Osteocyte (in vitro differentiated cells): ENCODE measurements around the gene SUPT7L. TPM values are rescaled to one million over a fixed set of nuclear protein-coding genes. Genes with fewer than 3 reads are reported as not detected.

Experiments
- DNase-seq: peaks from one replicate; pipeline ENCODE4 v3.0.0; 2021; ENCODE audit warnings: mixed read lengths; ENCODE audit not compliant: unreplicated experiment; ENCODE audit errors: extremely low spot score
- H3K27ac Mint-ChIP-seq: one replicate; pipeline ENCODE4 v1.8.0; 2021; ENCODE audit warnings: mild to moderate bottlenecking, mixed read lengths; ENCODE audit not compliant: unreplicated experiment
- H3K27me3 Mint-ChIP-seq: one replicate; pipeline ENCODE4 v1.8.0; 2021; ENCODE audit warnings: mixed read lengths; ENCODE audit not compliant: unreplicated experiment
- H3K36me3 Mint-ChIP-seq: one replicate; pipeline ENCODE4 v1.8.0; 2021; ENCODE audit warnings: mixed read lengths; ENCODE audit not compliant: unreplicated experiment
- H3K4me1 Mint-ChIP-seq: one replicate; pipeline ENCODE4 v1.8.0; 2021; ENCODE audit warnings: mixed read lengths; ENCODE audit not compliant: unreplicated experiment
- H3K4me3 Mint-ChIP-seq: one replicate; pipeline ENCODE4 v1.8.0; 2021; ENCODE audit warnings: mild to moderate bottlenecking, moderate library complexity, mixed read lengths; ENCODE audit not compliant: unreplicated experiment
- H3K9me3 Mint-ChIP-seq: one replicate; pipeline ENCODE4 v1.8.0; 2021; ENCODE audit warnings: mixed read lengths; ENCODE audit not compliant: unreplicated experiment
- total RNA-seq: library from RNA; stranded (reverse); gene quantifications from 2 replicates; pipeline ENCODE4 v1.2.1, GENCODE V29; 2021
- TF ChIP-seq, protein P1 (sequence below): fragments of 200-600 bp; sonication (generic); IDR thresholded peaks from 2 replicates; pipeline ENCODE4 v1.5.0; 2021; ENCODE audit warnings: antibody characterized with exemption, mild to moderate bottlenecking, moderate library complexity

Gene SUPT7L
- total RNA-seq, 1 donor from 2014 or later, result 41.2 TPM

- no peak overlapping the region for H3K27ac Mint-ChIP-seq
- H3K27me3 Mint-ChIP-seq, result no peaks in the 10 kb centered on the region
- TF ChIP-seq, protein P1, sequence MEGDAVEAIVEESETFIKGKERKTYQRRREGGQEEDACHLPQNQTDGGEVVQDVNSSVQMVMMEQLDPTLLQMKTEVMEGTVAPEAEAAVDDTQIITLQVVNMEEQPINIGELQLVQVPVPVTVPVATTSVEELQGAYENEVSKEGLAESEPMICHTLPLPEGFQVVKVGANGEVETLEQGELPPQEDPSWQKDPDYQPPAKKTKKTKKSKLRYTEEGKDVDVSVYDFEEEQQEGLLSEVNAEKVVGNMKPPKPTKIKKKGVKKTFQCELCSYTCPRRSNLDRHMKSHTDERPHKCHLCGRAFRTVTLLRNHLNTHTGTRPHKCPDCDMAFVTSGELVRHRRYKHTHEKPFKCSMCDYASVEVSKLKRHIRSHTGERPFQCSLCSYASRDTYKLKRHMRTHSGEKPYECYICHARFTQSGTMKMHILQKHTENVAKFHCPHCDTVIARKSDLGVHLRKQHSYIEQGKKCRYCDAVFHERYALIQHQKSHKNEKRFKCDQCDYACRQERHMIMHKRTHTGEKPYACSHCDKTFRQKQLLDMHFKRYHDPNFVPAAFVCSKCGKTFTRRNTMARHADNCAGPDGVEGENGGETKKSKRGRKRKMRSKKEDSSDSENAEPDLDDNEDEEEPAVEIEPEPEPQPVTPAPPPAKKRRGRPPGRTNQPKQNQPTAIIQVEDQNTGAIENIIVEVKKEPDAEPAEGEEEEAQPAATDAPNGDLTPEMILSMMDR, result no peak
- H3K4me3 Mint-ChIP-seq, result no peak overlapping the region
- peaks cover 28% of the 10 kb centered on the region for H3K4me1 Mint-ChIP-seq
- H3K9me3 Mint-ChIP-seq, result no peaks in the 10 kb centered on the region
- DNase-seq, result no peak
- H3K36me3 Mint-ChIP-seq, result no peaks in the 10 kb centered on the region
Measured at GRCh38 chr2:27710640-27711430, 47.4 kb upstream of the SUPT7L start.

GRCh38 chr2:27709960-27710575 lies 46.7 kb upstream of the SUPT7L start:
- DNase-seq, result no peak
- H3K9me3 Mint-ChIP-seq, result no peaks in the 10 kb centered on the region
- H3K4me1 Mint-ChIP-seq, result peaks cover 31% of the 10 kb centered on the region
- TF ChIP-seq, protein P1, result no peak
- H3K27ac Mint-ChIP-seq, result no peak overlapping the region
- H3K36me3 Mint-ChIP-seq, result no peaks in the 10 kb centered on the region
- H3K4me3 Mint-ChIP-seq, result no peak overlapping the region
- H3K27me3 Mint-ChIP-seq, result no peaks in the 10 kb centered on the region

GRCh38 chr2:27709326-27709725 lies 45.9 kb upstream of the SUPT7L start:
- H3K36me3 Mint-ChIP-seq, result no peaks in the 10 kb centered on the region
- DNase-seq, result no peak
- H3K4me1 Mint-ChIP-seq, result peaks cover 33% of the 10 kb centered on the region
- H3K9me3 Mint-ChIP-seq, result no peaks in the 10 kb centered on the region
- H3K27ac Mint-ChIP-seq, result no peak overlapping the region
- TF ChIP-seq, protein P1, result no peak
- no peak overlapping the region for H3K4me3 Mint-ChIP-seq
- H3K27me3 Mint-ChIP-seq, result no peaks in the 10 kb centered on the region

- H3K27ac Mint-ChIP-seq, result no peak overlapping the region
- no peak for DNase-seq
- no peaks in the 10 kb centered on the region for H3K27me3 Mint-ChIP-seq
- TF ChIP-seq, protein P1, result no peak
- no peaks in the 10 kb centered on the region for H3K9me3 Mint-ChIP-seq
- H3K36me3 Mint-ChIP-seq, result no peaks in the 10 kb centered on the region
- H3K4me3 Mint-ChIP-seq, result no peak overlapping the region
- peaks cover 38% of the 10 kb centered on the region for H3K4me1 Mint-ChIP-seq
Measured at GRCh38 chr2:27708666-27709065, 45.3 kb upstream of the SUPT7L start.

DNA sequence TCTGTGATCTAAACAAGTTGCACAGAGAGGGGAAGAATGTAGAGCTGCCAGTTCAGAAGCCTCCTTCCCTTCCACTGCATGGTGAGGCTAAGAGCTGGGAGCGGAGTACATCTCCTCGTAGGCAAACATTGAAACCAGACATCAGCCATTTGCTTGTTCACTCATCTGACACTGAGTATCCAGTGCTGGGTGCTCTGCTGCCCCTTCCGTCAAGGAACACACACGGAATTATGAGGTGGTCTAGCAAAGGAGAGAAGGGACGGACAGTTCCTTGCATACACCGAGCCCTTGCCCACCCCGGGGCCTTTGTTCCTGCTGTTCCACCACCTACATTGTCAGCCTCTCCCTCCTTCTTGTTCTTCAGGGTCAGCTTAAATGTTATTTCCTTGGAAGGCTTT lies 44.8 kb upstream of the SUPT7L start:
- no peaks in the 10 kb centered on the region for H3K9me3 Mint-ChIP-seq
- H3K27me3 Mint-ChIP-seq, result no peaks in the 10 kb centered on the region
- no peak overlapping the region for H3K4me3 Mint-ChIP-seq
- no peaks in the 10 kb centered on the region for H3K36me3 Mint-ChIP-seq
- H3K4me1 Mint-ChIP-seq, result peaks cover 42% of the 10 kb centered on the region
- no peak for DNase-seq
- no peak overlapping the region for H3K27ac Mint-ChIP-seq
- TF ChIP-seq, protein P1, result no peak
